A549 (cell line): ENCODE data around the gene DZANK1.

ENCODE experiments used
- CHD2 ChIP-seq: fragments of 150-350 bp; IDR thresholded peaks from 2 replicates; pipeline ENCODE4 v1.6.1; 2014; ENCODE audit warnings: low read length; ENCODE audit not compliant: partially characterized antibody
- HDAC2 ChIP-seq: fragments of 200-600 bp; sonication (generic); IDR thresholded peaks from 2 replicates; pipeline ENCODE4 v1.6.1; 2016
- JUNB ChIP-seq: fragments of >200 bp; sonication (Bioruptor Twin); formaldehyde crosslinking; IDR thresholded peaks from 2 replicates; pipeline ENCODE4 v1.6.1; 2016
- RNF2 ChIP-seq: fragments of 200-600 bp; sonication (generic); IDR thresholded peaks from 2 replicates; pipeline ENCODE4 v1.6.1; 2016; ENCODE audit warnings: low read depth, mild to moderate bottlenecking, antibody characterized with exemption, moderate library complexity, borderline replicate concordance
- SMC3 ChIP-seq: fragments of >200 bp; sonication (Bioruptor Twin); formaldehyde crosslinking; IDR thresholded peaks from 3 replicates; pipeline ENCODE4 v1.6.1; 2018; ENCODE audit warnings: inconsistent platforms
- SREBF2 ChIP-seq: fragments of 450-650 bp; IDR thresholded peaks from 2 replicates; pipeline ENCODE4 v1.6.1; 2014; ENCODE audit warnings: mild to moderate bottlenecking, moderate library complexity
- TP53 ChIP-seq: fragments of 250-450 bp; sonication (Bioruptor Pico); IDR thresholded peaks from 2 replicates; pipeline ENCODE4 v1.5.0; 2021; ENCODE audit warnings: mild to moderate bottlenecking, moderate library complexity
- TF ChIP-seq, protein P1 (sequence below): fragments of >200 bp; sonication (Bioruptor Twin); formaldehyde crosslinking; IDR thresholded peaks from 3 replicates; pipeline ENCODE4 v1.5.1; 2016
- TF ChIP-seq, protein P2 (sequence below): IDR thresholded peaks from 2 replicates; pipeline ENCODE4 v1.6.1; 2012
- TF ChIP-seq, protein P3 (sequence below): IDR thresholded peaks from 2 replicates; pipeline ENCODE4 v1.6.1; 2012
- TF ChIP-seq, protein P4 (sequence below): fragments of >200 bp; sonication (Bioruptor Twin); formaldehyde crosslinking; IDR thresholded peaks from 3 replicates; pipeline ENCODE4 v1.6.1; 2016

DNA sequence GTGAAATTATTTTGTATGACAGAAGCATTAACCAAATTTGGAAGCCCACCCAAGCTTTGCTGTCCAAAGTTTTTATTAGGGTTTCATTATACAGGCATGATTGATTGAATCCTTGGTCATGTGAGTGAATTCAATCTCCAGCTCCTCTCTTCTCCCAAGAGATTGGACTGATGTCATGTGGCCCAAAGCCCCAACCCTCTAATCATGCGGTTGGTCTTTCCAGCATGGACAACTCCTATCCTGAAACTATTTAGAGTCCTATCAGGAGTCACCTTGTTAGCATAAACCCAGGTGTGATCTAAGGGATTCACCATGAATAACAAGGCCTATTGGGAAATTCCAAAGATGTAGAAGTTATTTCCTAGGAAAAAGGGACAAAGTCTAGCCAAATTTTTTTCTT lies 11.0 kb upstream of the DZANK1 start:
- TF ChIP-seq JUNB (no peak), SREBF2 (no peak), RNF2 (no peak), SMC3 (no peak), HDAC2 (no peak), TP53 (CRISPR knock-in tag) (no peak), CHD2 (no peak)
- TF ChIP-seq, protein P1, sequence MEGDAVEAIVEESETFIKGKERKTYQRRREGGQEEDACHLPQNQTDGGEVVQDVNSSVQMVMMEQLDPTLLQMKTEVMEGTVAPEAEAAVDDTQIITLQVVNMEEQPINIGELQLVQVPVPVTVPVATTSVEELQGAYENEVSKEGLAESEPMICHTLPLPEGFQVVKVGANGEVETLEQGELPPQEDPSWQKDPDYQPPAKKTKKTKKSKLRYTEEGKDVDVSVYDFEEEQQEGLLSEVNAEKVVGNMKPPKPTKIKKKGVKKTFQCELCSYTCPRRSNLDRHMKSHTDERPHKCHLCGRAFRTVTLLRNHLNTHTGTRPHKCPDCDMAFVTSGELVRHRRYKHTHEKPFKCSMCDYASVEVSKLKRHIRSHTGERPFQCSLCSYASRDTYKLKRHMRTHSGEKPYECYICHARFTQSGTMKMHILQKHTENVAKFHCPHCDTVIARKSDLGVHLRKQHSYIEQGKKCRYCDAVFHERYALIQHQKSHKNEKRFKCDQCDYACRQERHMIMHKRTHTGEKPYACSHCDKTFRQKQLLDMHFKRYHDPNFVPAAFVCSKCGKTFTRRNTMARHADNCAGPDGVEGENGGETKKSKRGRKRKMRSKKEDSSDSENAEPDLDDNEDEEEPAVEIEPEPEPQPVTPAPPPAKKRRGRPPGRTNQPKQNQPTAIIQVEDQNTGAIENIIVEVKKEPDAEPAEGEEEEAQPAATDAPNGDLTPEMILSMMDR: no peak
- TF ChIP-seq, protein P2, sequence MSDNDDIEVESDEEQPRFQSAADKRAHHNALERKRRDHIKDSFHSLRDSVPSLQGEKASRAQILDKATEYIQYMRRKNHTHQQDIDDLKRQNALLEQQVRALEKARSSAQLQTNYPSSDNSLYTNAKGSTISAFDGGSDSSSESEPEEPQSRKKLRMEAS: no peak
- TF ChIP-seq, protein P3, sequence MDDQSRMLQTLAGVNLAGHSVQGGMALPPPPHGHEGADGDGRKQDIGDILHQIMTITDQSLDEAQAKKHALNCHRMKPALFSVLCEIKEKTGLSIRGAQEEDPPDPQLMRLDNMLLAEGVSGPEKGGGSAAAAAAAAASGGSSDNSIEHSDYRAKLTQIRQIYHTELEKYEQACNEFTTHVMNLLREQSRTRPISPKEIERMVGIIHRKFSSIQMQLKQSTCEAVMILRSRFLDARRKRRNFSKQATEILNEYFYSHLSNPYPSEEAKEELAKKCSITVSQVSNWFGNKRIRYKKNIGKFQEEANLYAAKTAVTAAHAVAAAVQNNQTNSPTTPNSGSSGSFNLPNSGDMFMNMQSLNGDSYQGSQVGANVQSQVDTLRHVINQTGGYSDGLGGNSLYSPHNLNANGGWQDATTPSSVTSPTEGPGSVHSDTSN: no peak
- TF ChIP-seq, protein P4, sequence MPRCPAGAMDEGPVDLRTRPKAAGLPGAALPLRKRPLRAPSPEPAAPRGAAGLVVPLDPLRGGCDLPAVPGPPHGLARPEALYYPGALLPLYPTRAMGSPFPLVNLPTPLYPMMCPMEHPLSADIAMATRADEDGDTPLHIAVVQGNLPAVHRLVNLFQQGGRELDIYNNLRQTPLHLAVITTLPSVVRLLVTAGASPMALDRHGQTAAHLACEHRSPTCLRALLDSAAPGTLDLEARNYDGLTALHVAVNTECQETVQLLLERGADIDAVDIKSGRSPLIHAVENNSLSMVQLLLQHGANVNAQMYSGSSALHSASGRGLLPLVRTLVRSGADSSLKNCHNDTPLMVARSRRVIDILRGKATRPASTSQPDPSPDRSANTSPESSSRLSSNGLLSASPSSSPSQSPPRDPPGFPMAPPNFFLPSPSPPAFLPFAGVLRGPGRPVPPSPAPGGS: no peak
